ENCODE results near the gene METTL18. TPM values are rescaled to one million over a fixed set of nuclear protein-coding genes. Genes with fewer than 3 reads are reported as not detected.
"Not testable (repeated sequence)": the region's sequence is repeated elsewhere in the genome, so short reads cannot be mapped to it uniquely, and the experiment has no call there.

Gene METTL18
- 2.2 and 3.2 TPM in 2 replicates for total RNA-seq (2014; rRNA removed; shearing (Covaris generic))

DNA sequence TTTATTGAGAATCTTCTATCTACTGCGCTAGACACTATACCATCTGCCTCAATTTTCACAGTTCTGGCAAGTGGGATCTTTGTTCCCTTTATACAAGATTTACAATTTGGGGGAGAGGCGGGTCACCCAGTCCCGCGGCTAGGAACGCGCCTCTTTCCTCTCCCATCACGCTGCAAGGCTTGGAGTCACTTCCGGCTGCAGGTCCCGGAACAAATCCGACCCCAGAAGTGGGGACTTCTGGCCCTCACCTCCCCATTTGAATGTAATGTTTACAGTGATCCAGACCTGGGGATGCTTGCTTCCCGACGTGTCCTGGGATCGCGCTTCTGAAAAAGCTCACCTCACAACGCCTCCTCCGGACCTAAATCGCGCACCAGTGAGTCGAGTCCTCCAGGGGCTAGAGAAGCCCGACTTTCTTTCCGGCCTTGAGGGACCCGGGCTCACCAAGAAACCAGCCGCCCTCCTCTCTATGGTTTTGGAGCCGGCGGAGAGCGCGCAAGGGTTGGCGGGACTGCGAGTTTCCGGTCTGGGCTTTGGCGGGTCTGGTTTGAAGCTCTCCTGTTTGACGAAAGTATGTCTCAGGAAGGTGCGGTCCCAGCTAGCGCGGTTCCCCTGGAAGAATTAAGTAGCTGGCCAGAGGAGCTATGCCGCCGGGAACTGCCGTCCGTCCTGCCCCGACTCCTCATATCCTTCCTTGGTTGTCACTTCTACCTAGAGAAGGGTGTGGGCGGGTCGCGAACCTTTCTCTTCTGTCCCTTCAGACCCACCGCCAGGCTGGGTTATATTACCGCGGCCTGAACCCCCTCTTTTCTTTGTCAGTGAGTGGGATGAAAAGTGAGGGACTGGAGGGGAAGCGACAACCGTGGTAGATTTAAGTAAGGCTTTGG is at the start of gene METTL18:
Gene METTL18, minus strand, starts transcription at position 378 of the 887 bp plus-strand sequence. CDS start 1,212 bp downstream, outside the sequence.
- peak; percentile 97 for DNase-seq (ENCODE audit: low spot score)

DNA sequence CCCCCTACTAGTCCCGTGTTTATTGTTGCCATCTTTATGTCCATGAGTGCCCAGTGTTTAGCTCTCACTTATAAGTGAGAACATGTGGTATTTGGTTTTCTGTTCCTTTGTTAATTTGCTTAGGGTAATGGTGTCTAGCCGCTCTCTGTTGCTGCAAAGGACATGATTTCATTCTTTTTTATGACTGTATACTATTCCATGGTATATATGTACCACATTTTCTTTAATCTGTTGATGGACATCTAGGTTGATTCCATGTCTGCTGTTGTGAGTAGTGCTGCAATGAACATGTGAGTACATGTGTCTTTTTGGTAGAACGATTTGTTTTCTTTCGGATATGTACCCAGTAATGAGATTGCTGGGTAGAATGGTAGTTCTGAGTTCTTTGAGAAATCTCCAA is 44.2 kb upstream of the METTL18 start:
- DNase-seq (ENCODE audit: low spot score) = no peak

DNA sequence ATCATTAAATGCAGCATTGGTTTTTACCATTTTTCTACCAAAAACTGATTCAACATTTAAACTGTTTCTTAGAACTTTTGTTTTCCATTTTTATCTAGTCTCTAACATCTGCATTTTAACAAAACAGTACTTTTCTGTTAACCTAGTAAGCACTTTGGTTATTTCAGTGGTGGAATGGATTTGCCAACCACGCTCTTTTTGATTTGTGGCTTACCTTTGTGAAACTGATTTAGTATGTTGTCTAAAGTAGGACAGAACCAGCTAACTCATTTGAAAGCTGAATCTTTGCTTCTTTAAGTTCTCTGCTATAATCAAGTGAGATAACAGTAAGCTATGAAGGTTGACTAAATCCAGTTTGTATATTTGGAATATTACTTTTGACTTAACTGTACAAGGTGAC is 41.5 kb upstream of the METTL18 start:
- DNase-seq (ENCODE audit: low spot score) = no peak

DNA sequence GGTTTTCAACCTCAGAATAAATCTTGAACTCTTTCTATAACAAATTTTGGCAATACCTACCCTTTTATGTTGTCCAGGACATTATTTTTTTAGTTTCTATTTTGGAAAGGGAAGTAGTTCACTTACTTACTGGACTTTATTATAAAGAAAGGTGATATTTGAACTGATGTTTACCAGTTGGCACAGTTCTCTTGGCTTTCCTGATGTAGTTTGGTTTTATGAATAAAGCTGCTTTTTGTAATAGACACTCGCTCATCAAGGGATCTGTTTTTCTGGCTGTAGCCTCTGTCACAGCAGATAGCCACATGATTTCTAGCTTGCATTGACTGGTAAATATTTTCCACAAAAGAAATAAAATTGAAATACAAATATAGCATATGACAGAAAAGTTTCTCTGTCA is 40.9 kb upstream of the METTL18 start:
- DNase-seq (ENCODE audit: low spot score) = no peak

DNA sequence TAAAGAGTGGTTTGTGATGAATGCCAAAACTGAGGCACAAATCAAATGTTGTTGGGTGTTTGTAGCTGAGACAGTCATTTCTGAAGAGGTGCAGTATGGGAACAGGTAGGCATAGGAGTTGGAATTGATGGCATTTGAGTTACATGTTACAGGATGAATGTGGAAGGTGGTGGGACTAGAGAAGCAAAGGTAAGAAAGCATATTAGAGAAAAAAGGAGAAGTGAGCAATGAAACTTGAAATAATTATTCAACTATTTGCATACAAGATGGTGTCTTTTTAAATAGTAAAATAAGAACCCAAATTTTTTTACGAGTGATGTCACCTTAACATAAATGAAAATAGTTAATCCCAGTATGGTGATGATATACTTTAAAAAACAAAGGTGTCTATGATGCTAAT is 40.2 kb upstream of the METTL18 start:
- no peak for DNase-seq (ENCODE audit: low spot score)

DNA sequence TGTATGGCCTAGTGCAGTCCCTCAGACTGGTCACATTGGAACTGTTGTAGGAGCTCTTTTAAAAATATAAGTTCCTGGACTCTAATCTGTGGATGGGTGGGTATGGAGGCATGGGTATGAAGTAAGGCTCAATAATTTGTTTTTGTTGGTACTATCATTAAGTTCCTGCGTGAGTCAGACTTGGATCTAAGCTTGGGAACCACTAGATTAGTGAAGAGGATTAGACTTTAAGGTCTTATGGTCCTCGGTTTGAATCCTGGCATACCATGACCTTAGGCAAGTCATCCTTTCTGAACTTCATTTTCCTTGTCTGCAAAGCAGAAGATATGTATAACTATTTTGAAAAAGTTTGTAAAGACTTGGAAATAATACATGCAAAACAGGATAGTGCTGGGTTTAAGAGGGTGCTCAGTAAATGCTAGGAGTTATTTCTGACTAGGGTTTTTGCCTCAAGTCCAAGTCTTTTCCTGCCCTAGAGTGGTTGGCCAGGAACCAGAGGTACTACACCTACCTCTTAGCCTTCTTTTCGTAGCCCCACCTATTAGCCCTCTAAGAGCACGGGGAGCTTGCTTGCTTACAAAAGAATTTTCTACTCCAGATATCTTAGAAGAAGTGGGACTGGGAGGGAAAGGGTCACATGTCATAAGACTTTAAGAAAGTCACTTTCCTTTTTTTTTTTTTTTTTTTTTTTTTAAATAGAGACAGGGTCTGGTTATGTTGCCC is 38.6 kb upstream of the METTL18 start:
- DNase-seq (ENCODE audit: low spot score) = no peak

DNA sequence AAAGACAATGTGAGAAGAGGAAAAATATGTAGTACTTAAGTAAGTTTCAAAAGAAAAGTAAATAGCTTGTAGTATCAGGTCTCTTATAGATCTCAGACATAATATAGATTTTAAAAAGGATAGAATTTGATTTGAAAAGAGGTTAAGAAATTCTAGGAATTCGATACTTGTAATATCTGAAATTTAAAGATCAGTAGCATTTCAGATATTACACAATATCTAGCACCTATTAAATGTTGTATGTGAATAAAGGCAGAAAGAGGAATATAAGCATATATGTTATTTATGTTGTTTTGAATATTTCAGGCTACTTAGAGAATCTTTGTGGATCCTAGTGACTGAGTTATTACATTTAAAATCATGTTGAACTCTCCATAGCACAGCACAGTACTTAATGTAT is 35.0 kb upstream of the METTL18 start:
- DNase-seq (ENCODE audit: low spot score) = no peak

DNA sequence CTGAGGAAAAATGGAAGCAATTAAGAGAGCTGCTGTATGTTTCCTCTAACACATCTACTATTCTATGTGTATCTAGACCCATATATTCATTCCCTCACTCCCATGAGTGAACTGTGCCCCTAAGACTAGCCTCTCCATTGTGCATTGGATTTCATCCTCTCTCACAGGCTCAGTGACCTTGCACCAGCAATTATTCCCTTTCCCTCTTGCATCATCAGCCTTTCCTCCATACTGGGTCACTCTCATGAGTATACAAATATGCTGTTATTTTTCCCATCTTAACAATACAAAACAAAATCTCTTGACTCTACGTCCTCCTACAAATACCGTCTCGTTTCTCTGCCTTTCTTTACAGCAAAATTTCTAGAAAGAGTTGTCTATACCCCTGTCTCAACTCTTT is 29.4 kb upstream of the METTL18 start:
- no peak for DNase-seq (ENCODE audit: low spot score)

DNA sequence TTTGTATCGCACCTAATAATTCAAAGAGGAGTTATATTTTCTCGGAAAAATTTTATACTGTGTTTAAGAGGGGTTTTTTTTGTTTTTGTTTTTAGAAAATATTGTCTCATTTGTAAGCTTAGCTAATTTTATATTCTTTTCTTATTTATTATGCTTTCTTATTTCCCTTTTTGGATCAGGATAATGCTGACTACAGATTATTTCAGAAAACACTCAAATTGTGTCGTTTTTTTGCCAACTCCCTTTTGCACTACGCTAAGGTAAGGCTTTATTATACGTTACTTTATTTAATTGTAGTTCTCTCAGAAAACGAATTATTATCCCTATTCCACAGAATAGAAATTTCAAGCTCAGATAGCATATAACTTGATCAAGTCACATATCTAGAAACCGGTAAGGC is 26.8 kb upstream of the METTL18 start:
- DNase-seq (ENCODE audit: low spot score) = no peak

DNA sequence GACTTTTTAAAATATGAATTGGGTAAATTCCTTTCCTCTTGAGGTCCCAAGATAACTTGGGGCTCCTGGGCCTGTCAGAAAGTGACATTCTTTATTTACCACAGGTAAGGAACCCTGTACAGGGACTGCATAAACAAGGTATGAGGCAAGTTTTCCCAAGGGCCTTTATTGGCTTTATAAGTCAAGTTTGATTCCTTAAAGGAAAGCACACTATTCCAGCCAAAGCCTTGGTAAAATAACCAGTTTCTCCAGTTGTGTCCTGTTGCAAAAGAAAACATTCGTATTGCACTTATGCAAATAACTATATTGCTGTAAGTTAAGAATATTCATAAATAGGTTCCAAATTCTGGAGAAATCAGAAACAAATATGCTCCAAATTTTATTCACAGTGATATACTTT is 21.9 kb upstream of the METTL18 start:
- DNase-seq (ENCODE audit: low spot score) = no peak

DNA sequence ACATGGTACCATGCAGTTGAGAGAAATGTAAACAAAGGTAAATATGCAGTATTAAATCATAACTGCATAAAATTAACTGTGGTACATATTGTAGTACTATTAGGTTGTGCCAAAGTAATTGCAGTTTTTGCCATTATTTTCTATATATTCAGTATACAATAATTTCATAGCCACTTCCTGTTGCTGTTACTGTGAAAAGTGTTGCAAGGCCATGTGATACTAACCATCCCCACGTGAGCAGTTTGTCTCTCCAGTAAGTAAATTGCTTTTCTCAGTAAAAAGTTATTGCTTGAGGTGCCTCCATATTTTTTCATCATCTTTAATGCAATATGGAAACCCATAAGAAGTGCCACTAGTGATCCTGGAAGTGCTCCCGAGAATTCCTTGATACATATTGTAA is 19.6 kb upstream of the METTL18 start:
- DNase-seq (ENCODE audit: low spot score) = no peak

DNA sequence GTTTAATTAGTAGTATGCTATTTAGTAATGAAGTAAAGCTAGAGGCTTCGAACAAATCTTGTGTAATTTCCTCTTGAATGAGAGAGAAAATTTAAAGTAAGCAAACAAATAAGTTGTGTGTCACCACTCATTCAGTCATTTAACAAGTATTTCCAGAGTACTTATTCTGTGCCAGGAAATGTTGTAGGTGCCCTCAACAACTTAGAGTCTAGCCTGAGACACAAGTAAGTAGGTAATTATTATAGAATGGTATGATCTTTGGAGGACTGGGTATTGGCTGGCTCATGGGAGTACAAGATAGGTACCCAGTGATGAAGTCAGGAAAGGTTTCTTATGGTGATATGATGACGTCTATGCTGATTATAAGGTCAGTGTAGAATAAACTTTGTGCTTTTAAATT is 17.4 kb upstream of the METTL18 start:
- DNase-seq (ENCODE audit: low spot score) = no peak

DNA sequence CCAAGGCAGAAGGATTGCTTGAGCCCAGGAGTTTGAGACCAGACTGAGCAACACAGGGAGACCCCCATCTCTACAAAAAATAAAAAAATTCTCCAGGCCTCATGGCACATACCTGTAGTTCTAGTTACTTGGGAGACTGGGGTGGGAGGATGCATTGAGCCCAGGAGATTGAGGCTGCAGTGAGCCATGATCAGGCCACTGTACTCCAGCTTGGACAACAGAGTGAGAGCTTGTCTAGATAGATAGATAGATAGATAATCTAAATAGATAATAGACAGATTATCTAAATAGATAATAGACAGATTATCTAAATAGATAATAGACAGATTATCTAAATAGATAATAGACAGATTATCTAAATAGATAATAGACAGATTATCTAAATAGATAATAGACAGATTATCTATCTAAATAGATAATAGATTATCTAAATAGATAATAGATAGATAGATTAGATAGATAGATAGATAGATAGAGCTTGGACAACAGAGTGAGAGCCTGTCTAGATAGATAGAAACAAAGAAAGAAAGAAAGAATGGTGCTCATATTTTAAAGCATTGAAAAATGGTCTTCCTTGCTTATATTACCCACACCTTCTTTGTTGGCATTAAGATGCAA is 16.8 kb upstream of the METTL18 start:
- not testable (repeated sequence) for DNase-seq (ENCODE audit: low spot score)

DNA sequence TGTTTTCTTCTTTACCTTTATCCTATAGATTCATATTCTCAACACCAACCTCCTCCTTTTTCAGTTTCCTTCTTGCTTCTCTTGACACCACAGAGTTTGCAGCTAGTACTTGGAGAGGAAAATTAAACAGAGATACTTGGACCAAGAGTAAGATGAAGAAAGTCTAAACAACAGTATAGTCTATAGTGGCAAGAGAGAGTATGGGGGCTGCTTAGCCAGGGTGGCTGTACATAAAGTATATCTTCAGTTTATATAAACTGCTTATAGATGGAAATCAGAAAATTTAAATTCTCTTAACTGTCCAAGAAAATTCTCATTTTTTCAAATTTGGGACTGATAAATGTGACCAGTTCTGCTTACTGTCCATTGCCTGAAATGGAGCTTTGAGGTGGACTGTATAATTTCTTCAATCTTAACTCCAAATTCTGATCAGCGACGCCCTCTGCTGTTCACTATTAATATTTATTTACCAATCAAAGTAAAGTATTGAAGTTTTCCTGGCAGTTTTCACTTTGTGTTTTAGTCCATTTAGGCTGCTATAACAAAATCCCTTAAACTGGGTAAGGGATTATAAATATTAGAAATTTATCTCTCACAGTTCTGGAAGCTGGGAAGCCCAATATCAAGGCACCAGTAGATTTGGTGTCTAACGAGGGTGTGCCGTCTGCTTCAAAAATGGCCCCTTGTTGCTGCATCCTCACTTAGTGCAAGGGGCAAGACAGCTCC is 14.8 kb upstream of the METTL18 start:
- peak; percentile 66 for DNase-seq (ENCODE audit: low spot score)

DNA sequence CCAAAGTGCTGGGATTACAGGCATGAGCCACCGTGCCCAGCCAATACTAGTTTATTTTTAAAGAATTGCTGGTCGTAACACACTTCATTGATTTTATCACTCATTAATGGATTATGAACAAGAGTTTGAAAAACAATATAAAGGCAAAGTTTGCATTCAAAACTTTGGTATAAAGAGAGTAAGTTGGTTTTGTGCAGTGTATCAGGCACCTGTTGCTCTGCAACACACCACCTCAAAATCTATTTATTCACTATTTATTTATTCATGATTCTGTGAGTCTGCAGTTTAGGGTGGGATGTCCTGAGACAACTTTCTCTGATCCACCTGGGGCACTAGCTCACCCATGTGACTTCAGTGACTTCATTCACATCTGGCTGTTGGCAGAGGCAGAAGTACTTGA is 10.2 kb upstream of the METTL18 start:
- no peak for DNase-seq (ENCODE audit: low spot score)

DNA sequence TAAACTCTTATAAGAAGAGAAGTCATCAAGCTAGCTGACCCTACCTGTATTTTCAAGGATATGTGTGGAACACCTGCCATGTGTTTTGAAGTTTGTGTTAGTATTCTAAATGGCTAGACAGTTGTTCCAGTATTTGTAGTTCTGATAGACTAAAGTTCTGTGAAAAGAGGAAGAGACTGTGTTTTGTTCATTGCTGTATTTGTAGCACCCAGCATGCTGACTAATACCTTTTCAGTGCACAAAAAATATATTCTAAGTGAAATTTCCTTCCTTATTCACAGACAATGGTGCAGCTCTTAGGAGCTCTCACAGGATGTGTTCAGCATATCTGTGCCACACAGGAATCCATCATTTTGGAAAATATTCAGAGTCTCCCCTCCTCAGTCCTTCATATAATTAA is 8.2 kb upstream of the METTL18 start:
- no peak for DNase-seq (ENCODE audit: low spot score)

DNA sequence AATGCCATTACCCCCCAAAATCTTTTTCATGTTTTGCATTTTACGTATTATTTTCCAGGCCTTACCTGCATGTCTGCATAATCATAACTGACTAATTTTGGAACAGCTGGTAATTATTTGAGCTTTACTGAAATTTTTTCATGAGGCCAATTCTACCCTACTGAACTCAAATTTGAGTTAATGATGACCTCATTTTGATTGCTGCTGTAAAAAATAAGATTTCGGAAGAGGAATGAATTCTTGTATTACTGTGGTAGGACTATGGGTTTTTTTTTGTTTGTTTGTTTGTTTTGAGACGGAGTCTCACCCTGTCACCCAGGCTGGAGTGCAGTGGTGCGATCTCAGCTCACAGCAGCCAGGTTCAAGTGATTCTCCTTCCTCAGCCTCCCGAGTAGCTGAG is 2.6 kb upstream of the METTL18 start:
- no peak for DNase-seq (ENCODE audit: low spot score)

DNA sequence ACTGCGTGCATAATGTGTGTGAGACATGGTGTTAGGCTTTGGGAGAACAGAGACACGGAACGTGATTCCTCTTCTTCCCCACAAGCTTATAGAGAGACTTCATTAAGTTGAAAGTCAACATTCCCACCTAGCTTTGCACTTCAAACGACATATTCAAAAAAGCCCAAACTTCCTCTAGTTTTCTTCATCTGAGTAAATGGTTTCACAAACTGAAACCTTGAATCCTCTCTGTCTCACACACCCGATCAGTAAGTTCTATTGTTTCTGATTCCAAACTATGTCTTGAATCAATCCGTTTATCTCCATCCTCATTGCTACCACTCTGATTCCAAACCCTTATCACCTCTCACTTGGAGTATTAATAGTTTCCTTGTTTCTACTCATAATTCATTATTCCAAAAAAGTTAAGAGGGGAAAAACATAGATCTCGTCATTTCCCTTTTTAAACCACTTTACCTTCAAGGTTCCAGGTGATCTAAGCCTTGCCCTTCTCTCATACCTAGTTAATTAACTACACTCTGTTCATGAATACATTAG is 1.6 kb upstream of the METTL18 start:
- no peak for DNase-seq (ENCODE audit: low spot score)

DNA sequence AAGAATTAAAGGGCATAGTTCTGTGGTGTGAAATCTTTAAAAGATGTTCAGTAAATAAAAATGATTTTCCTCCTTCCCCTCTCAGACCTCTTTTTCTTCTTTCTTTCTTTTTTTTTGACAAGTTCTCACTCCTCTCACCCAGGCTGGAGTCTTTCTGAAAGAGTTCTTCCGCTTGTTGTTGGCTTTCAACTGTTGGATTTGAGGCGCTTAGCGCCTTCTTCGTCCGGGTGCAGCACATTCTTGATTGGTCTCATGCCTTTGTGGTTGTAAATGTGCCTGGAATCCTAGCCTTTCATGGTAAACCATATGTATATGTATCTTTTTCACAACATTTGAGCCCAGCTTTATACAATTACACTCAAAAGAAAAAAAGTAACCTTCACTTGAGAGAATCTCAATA is 980 bp upstream of the METTL18 start:
- peak; percentile 34 for DNase-seq (ENCODE audit: low spot score)

DNA sequence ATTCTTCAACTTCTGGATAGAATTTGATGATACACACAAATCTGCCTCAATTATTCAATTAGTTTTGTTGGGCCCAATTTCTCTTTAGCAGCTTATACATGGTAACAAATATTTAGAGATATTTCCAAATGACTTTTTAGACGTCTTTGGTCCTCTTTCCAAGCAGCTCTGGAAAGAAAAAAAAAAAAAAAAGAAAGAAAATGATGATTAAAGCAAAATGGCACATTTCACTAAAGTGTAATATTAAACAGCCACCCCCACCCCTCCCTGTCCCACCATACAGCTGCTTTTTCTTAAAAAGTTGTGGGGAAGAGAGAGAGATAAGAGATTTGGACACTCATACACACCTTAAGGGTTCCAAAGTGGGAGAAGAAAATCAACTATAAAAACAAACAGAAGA is 977 bp downstream of the METTL18 start:
- DNase-seq (ENCODE audit: low spot score) = no peak

DNA sequence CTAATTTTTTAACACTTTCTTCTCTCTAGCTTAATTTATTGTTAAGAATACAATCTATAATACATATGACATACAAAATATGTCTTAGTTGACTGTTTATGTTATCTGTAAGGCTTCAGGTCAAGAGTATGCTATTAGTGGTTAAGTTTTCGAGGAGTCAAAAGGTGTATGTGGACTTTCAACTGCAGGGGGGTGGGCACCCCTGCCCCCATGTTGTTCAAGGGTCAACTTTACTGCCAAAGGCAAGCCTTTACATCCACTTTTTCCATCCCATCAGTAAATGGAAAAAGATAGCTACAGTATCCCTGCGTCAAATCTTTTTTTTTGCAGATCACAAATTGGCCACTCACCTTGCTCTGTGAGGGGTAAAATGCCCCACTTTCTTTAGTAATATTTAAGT is 6.3 kb downstream of the METTL18 start:
- no peak for DNase-seq (ENCODE audit: low spot score)

DNA sequence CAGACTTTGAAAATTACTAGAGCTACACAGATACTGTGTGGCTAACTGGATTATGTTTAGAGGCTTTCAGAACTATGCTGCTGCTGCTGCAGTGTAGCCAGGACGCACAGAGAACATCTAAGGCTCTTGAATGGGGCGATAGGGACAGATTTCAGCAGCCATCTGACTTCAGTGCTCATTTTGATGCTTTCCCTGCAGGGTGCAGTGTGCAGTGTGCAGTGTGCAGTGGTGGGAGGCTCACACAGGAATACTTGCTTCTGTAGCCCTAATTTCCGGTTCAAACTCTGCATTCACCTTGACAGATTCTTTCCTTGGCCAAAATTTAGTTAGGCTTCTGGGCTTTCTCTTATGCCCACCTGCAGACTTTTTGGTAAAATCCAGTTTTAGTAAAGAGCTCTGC is 7.7 kb downstream of the METTL18 start:
- no peak for DNase-seq (ENCODE audit: low spot score)
